Transverse colon (tissue), 4 donors: ENCODE data around the gene SMARCAL1. TPM values are rescaled to one million over a fixed set of nuclear protein-coding genes. Genes with fewer than 3 reads are reported as not detected.
"Not testable (repeated sequence)": the region's sequence is repeated elsewhere in the genome, so short reads cannot be mapped to it uniquely, and the experiment has no call there.

Source experiments
- DNase-seq: peaks from one replicate; pipeline ENCODE4 v3.0.0-alpha.2; 2019
- H3K27ac ChIP-seq, 4 donors: fragments of 200-600 bp; sonication (generic); 2 replicates each; pipeline ENCODE4 v1.5.1; 2016 to 2018; ENCODE audit warnings: inconsistent platforms in 4 of 4
- H3K27me3 ChIP-seq: fragments of 200-600 bp; sonication (generic); 2 replicates; pipeline ENCODE4 v1.5.1; 2017; ENCODE audit warnings: inconsistent platforms
- H3K36me3 ChIP-seq, 4 donors: fragments of 200-600 bp; sonication (generic); 2 replicates each; pipeline ENCODE4 v1.5.1; 2017 to 2019; ENCODE audit warnings: inconsistent platforms in 4 of 4
- H3K4me1 ChIP-seq, 4 donors: fragments of 200-600 bp; sonication (generic); 2 replicates each; pipeline ENCODE4 v1.5.1; 2017 to 2020; ENCODE audit warnings: inconsistent platforms in 4 of 4
- H3K4me3 ChIP-seq, 4 donors: fragments of 200-600 bp; sonication (generic); 1 replicate in 1 of 4; 2 replicates in 3 of 4; pipeline versions ENCODE4 v1.5.1 to v1.6.1; 2017 to 2019; ENCODE audit warnings: inconsistent platforms in 4 of 4
- H3K9me3 ChIP-seq, 2 donors: fragments of 200-600 bp; sonication (generic); 2 replicates each; pipeline ENCODE4 v1.5.1; 2017 to 2019; ENCODE audit warnings: inconsistent platforms in 2 of 2
- CTCF ChIP-seq, 5 experiments: fragments of 200-600 bp in 3 of 5; fragments of 450-650 bp in 2 of 5; sonication (generic) in 3 of 5; IDR thresholded peaks; 1 replicate in 2 of 5; 2 replicates in 3 of 5; pipeline ENCODE4 v1.5.1; 2016 to 2017; ENCODE audit warnings: antibody characterized with exemption in 5 of 5, inconsistent platforms in 3 of 5, mild to moderate bottlenecking in 2 of 5, moderate library complexity in 1 of 5
- EP300 ChIP-seq: sonication (generic); formaldehyde crosslinking; IDR thresholded peaks from one replicate; pipeline ENCODE4 v1.6.1; 2017; ENCODE audit warnings: antibody characterized with exemption, low read depth
- POLR2A ChIP-seq: fragments of 450-650 bp; IDR thresholded peaks from one replicate; pipeline ENCODE4 v1.6.1; 2016; ENCODE audit warnings: antibody characterized with exemption, mild to moderate bottlenecking, moderate library complexity
- POLR2AphosphoS5 ChIP-seq, 3 donors: sonication (generic); formaldehyde crosslinking; IDR thresholded peaks; one replicate each; pipeline ENCODE4 v1.6.1; 2016; ENCODE audit warnings: antibody characterized with exemption in 3 of 3
- WGBS, 2 donors: methylation state at CpG; one replicate each; pipeline ENCODE4 v1.1.5; 2018; ENCODE audit warnings: low coverage in 1 of 2; 5-methylcytosine and 5-hydroxymethylcytosine counted together
- in situ Hi-C, 4 donors: fragments of 200-750 bp; cut with MboI; loops; one replicate each; pipeline versions ENCODE4 v1.15.0 to v1.15.1; 2017; ENCODE audit warnings: low sequenced_read_pairs in 3 of 4, low pct_ligation_motif_present in 1 of 4, low pct_unique_long_range_greater_than_20kb in 1 of 4
- intact Hi-C: fragments of 100-400 bp; cut with DNase I; formaldehyde crosslinking; loops from one replicate; pipeline ENCODE4 v1.15.1; 2023; ENCODE audit warnings: low total_unique reads
- total RNA-seq, 4 donors: library from RNA; depleted of rRNA; stranded (reverse); fragments of >200 nt; gene quantifications; one replicate each; pipeline ENCODE4 v1.1.0, GENCODE V29; 2016

SMARCAL1 gene
- total RNA-seq, 4 donors from 2014 or later = 16.9 to 32.2 (median 23.6) TPM

GRCh38 chr2:216379977-216380376 is 32.3 kb upstream of the SMARCAL1 start:
- H3K4me1 ChIP-seq = no peaks in the 10 kb centered on the region
- H3K4me3 ChIP-seq = no peak overlapping the region
- in situ Hi-C loops = no loop called here
- intact Hi-C loops = no loop called here
- H3K36me3 ChIP-seq = no peaks in the 10 kb centered on the region
- no peaks in the 10 kb centered on the region for H3K27me3 ChIP-seq
- WGBS, 2 donors = 62% methylated on average over 5 of the region's 5 CpGs; no CpG with 5 or more reads in 1 of the 2 donors
- no peaks in the 10 kb centered on the region for H3K9me3 ChIP-seq
- DNase-seq = no peak
- no peak for TF ChIP-seq EP300
- TF ChIP-seq POLR2A = no peak
- no peak for TF ChIP-seq CTCF (IDR thresholded peaks at IDR 0.05)
- TF ChIP-seq POLR2AphosphoS5 (IDR thresholded peaks at IDR 0.05) = no peak
- H3K27ac ChIP-seq = no peak overlapping the region

GRCh38 chr2:216384409-216384808 is 27.9 kb upstream of the SMARCAL1 start:
- H3K27ac ChIP-seq, H3K4me3 ChIP-seq, H3K9me3 ChIP-seq, in situ Hi-C loops, H3K4me1 ChIP-seq, H3K27me3 ChIP-seq, H3K36me3 ChIP-seq, DNase-seq, intact Hi-C loops: not testable (repeated sequence)
- WGBS, 2 donors = 68% methylated on average over 2 of the region's 2 CpGs; no CpG with 5 or more reads in 1 of the 2 donors

GRCh38 chr2:216385478-216385877 is 26.8 kb upstream of the SMARCAL1 start:
- TF ChIP-seq POLR2A = no peak
- no peak for TF ChIP-seq EP300
- TF ChIP-seq POLR2AphosphoS5 (IDR thresholded peaks at IDR 0.05) = no peak
- no peak for TF ChIP-seq CTCF (IDR thresholded peaks at IDR 0.05)

GRCh38 chr2:216387262-216387661 is 25.0 kb upstream of the SMARCAL1 start:
- DNase-seq = no peak
- 88 to 100% methylated on average over 2 of the region's 2 CpGs for WGBS, 2 donors

More at GRCh38 chr2:216385478-216385877, 26.8 kb upstream of the SMARCAL1 start:
- H3K4me3 ChIP-seq = no peak overlapping the region
- no peaks in the 10 kb centered on the region for H3K4me1 ChIP-seq
- intact Hi-C loops = no loop called here
- no peak overlapping the region for H3K27ac ChIP-seq
- in situ Hi-C loops = no loop called here
- no peaks in the 10 kb centered on the region for H3K9me3 ChIP-seq
- DNase-seq = no peak
- no peaks in the 10 kb centered on the region for H3K27me3 ChIP-seq
- no peaks in the 10 kb centered on the region for H3K36me3 ChIP-seq
- 20 to 41% methylated on average over 1 to 2 of the region's 2 CpGs for WGBS, 2 donors

More at GRCh38 chr2:216387262-216387661, 25.0 kb upstream of the SMARCAL1 start:
- Histone ChIP-seq H3K27ac (no peak overlapping the region), H3K4me1 (no peaks in the 10 kb centered on the region), H3K4me3 (no peak overlapping the region), H3K27me3 (no peaks in the 10 kb centered on the region), H3K36me3 (no peaks in the 10 kb centered on the region), H3K9me3 (no peaks in the 10 kb centered on the region)
- TF ChIP-seq POLR2A (no peak), CTCF (IDR thresholded peaks at IDR 0.05) (no peak), POLR2AphosphoS5 (IDR thresholded peaks at IDR 0.05) (no peak), EP300 (no peak)
- intact Hi-C loops = no loop called here
- in situ Hi-C loops = no loop called here
